Measurements from ENCODE around the gene CLEC16A. TPM values are rescaled to one million over a fixed set of nuclear protein-coding genes. Genes with fewer than 3 reads are reported as not detected.
A peak's percentile ranks its signal among the peaks of the same experiment; 100 is the strongest.

CLEC16A gene
- total RNA-seq, 1 donor from 2014 or later: 58.1 TPM

DNA sequence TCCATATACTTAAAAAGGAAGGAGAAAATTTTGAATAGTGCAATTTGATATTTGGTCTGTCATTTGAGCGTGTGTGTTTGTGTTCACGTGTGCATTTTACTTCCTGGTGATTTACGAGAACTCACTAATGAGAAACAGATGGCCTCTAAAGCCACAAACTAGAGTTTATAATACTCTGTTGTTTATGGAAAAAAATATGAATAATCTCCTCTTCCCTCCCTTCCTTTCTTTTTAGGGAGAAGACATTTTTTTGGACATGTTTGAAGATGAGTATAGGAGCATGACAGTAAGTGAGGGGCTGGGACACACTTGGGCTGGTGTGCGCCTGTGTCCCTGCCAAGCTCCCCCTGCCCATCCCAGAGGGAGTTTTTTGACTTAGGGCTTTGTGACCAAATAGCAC is 102.7 kb downstream of the CLEC16A start:
- DNase-seq (ENCODE audit: low spot score): no peak
- no peaks in the 10 kb centered on the region for H3K9me3 Mint-ChIP-seq (ENCODE audit: unreplicated experiment)
- no peak overlapping the region for H3K4me3 Mint-ChIP-seq (ENCODE audit: unreplicated experiment)
- no peaks in the 10 kb centered on the region for H3K27me3 Mint-ChIP-seq (ENCODE audit: unreplicated experiment)
- TF ChIP-seq CTCF (IDR thresholded peaks at IDR 0.05; ENCODE audit: unreplicated experiment): no peak
- H3K27ac Mint-ChIP-seq (ENCODE audit: unreplicated experiment): no peak overlapping the region
- peaks cover 16% of the 10 kb centered on the region for H3K4me1 Mint-ChIP-seq (ENCODE audit: unreplicated experiment)
- peaks cover 22% of the 10 kb centered on the region for H3K36me3 Mint-ChIP-seq (ENCODE audit: low read depth, unreplicated experiment)

DNA sequence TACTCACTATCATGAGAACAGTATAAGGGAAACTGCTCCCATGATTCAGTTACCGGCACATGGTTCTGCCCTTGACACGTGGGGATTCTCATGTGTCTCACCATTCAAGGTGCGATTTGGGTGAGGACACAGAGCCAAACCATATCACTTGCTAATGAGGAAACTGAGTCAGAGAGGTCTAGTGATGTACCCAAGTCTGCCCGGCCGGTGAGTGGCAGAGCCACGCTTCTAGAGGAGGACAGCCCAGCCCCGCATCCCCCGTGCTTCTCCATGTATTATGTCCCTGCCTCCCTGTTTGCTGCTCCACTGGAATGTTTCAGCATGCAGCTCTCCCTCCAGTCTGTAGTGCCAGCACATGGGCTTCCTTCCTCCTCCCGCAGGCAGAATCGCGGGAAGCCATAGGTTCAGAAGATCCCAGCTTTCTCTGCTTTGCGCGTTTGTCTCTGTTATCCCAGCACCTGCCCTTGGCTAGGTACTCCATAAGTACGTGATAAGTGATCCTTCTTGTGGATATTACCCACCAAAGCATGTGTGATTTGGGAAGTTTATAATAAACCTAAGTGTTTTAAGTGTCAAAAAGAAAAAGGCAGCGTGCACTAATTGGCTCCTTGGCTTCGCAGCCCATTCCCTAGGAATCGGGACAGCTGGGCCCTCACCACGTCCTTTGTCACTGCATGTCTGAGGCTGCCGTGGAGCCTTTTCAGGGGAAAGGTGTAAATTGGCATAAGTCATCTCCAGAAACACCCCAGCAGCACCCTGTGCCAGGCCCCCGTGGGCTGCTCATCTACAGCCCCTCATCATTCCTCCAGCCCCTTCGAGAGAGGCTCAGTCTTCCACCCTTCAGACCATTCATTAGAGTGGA is 103.8 kb downstream of the CLEC16A start:
- TF ChIP-seq CTCF (IDR thresholded peaks at IDR 0.05; ENCODE audit: unreplicated experiment): no peak
- Mint-ChIP-seq H3K27ac (ENCODE audit: unreplicated experiment) (peak overlapping the region; percentile 50), H3K4me3 (ENCODE audit: unreplicated experiment) (peak overlapping the region; percentile 16), H3K4me1 (ENCODE audit: unreplicated experiment) (peaks cover 16% of the 10 kb centered on the region), H3K36me3 (ENCODE audit: low read depth, unreplicated experiment) (peaks cover 29% of the 10 kb centered on the region), H3K9me3 (ENCODE audit: unreplicated experiment) (no peaks in the 10 kb centered on the region), H3K27me3 (ENCODE audit: unreplicated experiment) (peaks cover 2% of the 10 kb centered on the region)
- DNase-seq (ENCODE audit: low spot score): no peak

GRCh38 chr16:11049396-11050059 is 105.2 kb downstream of the CLEC16A start:
- peaks cover 16% of the 10 kb centered on the region for H3K4me1 Mint-ChIP-seq (ENCODE audit: unreplicated experiment)
- H3K4me3 Mint-ChIP-seq (ENCODE audit: unreplicated experiment): no peak overlapping the region
- peaks cover 2% of the 10 kb centered on the region for H3K27me3 Mint-ChIP-seq (ENCODE audit: unreplicated experiment)
- no peak for DNase-seq (ENCODE audit: low spot score)
- TF ChIP-seq CTCF (IDR thresholded peaks at IDR 0.05; ENCODE audit: unreplicated experiment): no peak
- peak overlapping the region; percentile 52 for H3K27ac Mint-ChIP-seq (ENCODE audit: unreplicated experiment)
- H3K36me3 Mint-ChIP-seq (ENCODE audit: low read depth, unreplicated experiment): peaks cover 33% of the 10 kb centered on the region
- H3K9me3 Mint-ChIP-seq (ENCODE audit: unreplicated experiment): no peaks in the 10 kb centered on the region

GRCh38 chr16:11050536-11050935 is 106.2 kb downstream of the CLEC16A start:
- DNase-seq (ENCODE audit: low spot score): no peak
- Mint-ChIP-seq H3K4me3 (ENCODE audit: unreplicated experiment) (no peak overlapping the region), H3K4me1 (ENCODE audit: unreplicated experiment) (peaks cover 16% of the 10 kb centered on the region), H3K27ac (ENCODE audit: unreplicated experiment) (no peak overlapping the region), H3K27me3 (ENCODE audit: unreplicated experiment) (peaks cover 4% of the 10 kb centered on the region), H3K9me3 (ENCODE audit: unreplicated experiment) (no peaks in the 10 kb centered on the region), H3K36me3 (ENCODE audit: low read depth, unreplicated experiment) (peaks cover 39% of the 10 kb centered on the region)
- TF ChIP-seq CTCF (IDR thresholded peaks at IDR 0.05; ENCODE audit: unreplicated experiment): no peak

GRCh38 chr16:11050944-11051343 is 106.6 kb downstream of the CLEC16A start:
- H3K4me3 Mint-ChIP-seq (ENCODE audit: unreplicated experiment): no peak overlapping the region
- no peak overlapping the region for H3K27ac Mint-ChIP-seq (ENCODE audit: unreplicated experiment)
- peaks cover 41% of the 10 kb centered on the region for H3K36me3 Mint-ChIP-seq (ENCODE audit: low read depth, unreplicated experiment)
- peaks cover 16% of the 10 kb centered on the region for H3K4me1 Mint-ChIP-seq (ENCODE audit: unreplicated experiment)
- no peak for DNase-seq (ENCODE audit: low spot score)
- H3K27me3 Mint-ChIP-seq (ENCODE audit: unreplicated experiment): peaks cover 4% of the 10 kb centered on the region
- H3K9me3 Mint-ChIP-seq (ENCODE audit: unreplicated experiment): no peaks in the 10 kb centered on the region
- TF ChIP-seq CTCF (IDR thresholded peaks at IDR 0.05; ENCODE audit: unreplicated experiment): no peak
